GM12892 (cell line): ENCODE measurements around the gene NTS.

Experiments used
- DNase-seq: peaks from one replicate; pipeline ENCODE4 v3.0.0; 2011; ENCODE audit not compliant: insufficient read length
- FAIRE-seq: peaks from 2 replicates; lab custom pipeline; 2011; peaks lifted over from hg19 to GRCh38; lab: Jason Lieb, UNC
- POLR2A ChIP-seq: IDR thresholded peaks from 2 replicates; pipeline ENCODE4 v1.6.1; 2011; ENCODE audit warnings: low read depth, low read length, control low read depth
- POLR2AphosphoS5 ChIP-seq: IDR thresholded peaks from 2 replicates; pipeline ENCODE4 v1.6.1; 2011; ENCODE audit warnings: low read depth, low read length, control low read depth
- TAF1 ChIP-seq: IDR thresholded peaks from 2 replicates; pipeline ENCODE4 v1.6.1; 2011; ENCODE audit warnings: low read depth, mild to moderate bottlenecking, control low read depth, low read length, borderline replicate concordance

The NTS gene

DNA sequence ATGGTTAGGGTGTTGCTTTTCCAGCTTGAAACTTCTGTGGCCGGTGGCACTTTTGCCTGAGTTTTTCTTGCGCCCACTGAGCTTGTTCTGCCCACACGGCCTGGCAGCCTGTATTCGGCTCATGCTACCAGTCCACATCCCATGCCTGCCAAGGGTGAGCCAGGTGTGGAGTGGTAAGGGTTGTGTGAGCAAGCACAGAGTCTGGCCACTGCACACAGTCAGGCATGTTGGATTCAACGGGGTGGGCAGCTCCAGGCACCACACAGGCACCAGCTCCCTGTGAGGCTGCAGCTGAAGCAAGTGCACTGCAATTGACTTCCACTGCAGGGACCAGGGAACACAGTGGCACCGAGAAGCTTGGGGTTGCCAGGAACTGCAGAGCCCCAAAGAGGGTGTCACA, 18.8 kb upstream of the NTS start:
- FAIRE-seq (no peak), DNase-seq (no peak)
- no peak for TF ChIP-seq POLR2A
- no peak for TF ChIP-seq POLR2AphosphoS5
- no peak for TF ChIP-seq TAF1

DNA sequence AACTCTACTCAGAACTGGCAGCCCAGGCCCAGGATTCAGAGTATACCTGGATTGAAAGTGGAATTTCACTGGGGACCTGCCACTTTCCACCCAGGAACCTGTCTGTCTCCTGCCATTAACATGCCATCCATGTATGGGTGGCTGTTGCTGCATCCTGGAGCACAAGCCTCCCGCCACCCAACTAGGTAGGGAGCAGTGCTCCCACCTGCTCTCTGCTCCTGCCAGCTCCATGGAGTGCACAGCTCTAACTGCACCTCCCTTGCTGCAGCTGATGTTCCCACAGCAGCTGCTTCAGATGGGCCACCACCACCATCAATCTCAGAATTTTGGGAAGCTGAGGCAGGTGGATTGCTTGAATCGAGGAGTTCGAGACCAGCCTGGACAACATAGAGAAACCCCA, 17.1 kb upstream of the NTS start:
- no peak for TF ChIP-seq TAF1
- no peak for TF ChIP-seq POLR2AphosphoS5
- TF ChIP-seq POLR2A: no peak
- FAIRE-seq: no peak
- DNase-seq: no peak

DNA sequence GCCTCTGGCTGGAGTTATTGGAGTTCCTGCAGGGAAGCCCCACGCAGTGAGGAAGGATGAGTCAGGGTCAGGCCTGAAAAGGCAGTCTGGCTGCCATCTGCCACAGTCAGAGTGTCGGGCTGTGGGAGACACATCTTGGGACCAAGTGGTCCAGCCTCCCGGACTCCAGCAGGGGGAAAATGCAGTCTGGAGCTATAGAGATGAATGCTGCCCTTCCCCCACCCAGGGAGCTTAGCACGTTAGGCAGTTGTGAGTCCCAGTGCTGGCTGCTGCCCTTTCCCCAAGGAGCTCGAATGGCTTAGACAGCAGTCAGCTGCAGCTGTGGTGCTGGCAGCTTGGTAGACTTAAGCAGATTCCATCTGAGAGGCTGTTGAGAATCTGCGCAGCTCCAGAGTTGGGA, 8.2 kb upstream of the NTS start:
- DNase-seq (no peak), FAIRE-seq (no peak)
- TF ChIP-seq POLR2AphosphoS5 (no peak), TAF1 (no peak), POLR2A (no peak)

DNA sequence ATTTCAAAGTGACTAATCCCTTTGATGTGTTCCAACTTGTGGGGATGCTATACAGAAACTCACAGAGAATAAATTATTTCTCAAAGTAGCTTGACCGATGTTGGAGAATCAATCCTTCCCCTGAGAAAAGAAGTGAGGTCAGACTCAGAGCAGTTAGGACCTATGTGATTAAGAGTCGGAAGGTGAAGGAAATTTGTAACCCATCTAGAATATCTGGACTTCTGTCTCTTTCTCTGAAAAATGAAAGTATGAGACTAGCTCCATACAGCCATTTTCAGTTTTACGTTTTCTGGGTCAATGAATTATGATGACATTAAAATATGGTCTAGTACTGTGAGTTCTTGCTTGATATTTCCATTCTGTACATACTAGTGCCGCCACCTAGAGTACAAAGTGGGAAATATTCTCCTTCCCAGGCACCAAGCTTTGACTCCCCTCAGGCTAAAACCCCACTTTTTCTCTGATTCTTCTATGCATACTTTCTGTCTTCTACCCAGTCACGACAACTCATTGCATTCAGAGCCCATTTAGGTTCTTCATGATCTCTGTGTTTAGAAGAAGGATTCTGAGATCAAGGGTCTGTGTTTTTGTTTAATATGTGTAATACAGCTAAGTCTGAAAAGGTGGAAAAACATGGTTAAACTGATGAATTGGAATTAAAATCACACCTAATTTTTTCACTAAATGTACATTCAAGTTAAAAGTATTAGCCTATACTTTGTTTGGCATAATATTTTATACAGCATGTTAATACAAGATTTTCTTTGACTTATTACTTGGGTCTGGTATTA, 6.9 kb upstream of the NTS start:
- no peak for TF ChIP-seq POLR2AphosphoS5
- TF ChIP-seq POLR2A: no peak
- TF ChIP-seq TAF1: no peak
- no peak for DNase-seq
- FAIRE-seq: peak; percentile 54

DNA sequence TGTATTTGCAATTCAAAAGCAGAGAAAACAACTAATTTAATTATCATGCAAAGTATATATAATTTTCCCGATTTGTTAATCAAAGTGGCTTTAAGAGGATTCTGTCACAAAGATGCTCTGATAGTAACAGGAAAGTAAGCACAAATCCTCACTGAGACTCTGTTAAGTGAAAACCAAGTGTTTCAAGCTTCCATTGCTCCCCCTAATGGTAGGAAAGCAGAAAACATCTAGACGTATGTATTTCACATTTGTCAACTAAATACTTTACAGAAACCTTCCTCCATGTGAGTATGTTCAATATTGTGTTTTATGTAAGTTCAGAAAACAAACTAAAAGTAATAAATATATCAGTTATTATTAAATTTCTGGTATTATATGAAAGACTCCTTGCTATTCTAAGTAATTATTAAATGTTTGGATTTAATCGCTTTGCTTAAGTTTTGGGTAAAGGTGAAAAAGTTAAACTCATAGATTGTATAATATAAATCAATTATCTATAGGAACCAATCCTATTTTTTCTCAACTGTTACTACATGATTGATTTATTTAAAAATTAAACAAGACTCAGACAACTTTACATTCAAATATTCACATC, 1.5 kb upstream of the NTS start:
- FAIRE-seq (no peak), DNase-seq (no peak)
- TF ChIP-seq TAF1 (no peak), POLR2AphosphoS5 (no peak), POLR2A (no peak)

DNA sequence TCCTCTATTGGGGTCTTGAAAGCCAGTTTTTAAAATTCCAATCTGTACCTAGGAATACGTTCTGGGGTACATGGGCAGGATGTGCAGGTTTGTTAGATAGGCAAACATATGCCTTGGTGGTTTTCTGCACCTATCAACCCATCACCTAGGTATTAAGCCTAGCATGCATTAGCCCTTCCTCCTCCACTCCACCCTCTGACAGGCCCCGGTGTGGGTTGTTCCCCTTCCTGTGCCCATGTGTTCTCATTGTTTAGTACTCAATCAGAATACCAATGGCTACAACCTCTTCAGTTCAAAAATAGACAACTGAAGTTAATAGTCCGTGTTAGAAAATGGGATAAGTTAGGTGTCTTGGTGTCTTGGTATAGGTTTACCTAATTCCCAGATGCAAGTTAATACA, 3.4 kb downstream of the NTS start:
- DNase-seq (no peak), FAIRE-seq (no peak)
- TF ChIP-seq POLR2A (no peak), TAF1 (no peak), POLR2AphosphoS5 (no peak)

DNA sequence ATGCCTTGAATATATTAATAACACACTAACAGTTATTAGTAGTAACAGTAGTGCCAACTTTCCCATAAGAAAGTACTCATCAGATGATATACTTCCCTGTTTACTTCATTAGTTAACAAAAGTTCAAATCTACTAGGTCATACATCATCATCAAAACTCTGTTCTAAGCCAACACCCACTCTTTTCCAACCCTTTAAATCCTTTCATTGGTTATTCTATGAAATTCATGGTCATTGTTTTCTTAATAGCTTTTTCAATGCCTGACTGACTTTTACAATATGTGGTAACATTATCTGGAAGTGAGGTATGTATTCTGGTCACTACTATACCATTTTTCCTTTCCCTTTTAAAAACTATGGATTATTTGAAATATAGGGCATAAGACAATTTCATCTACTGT, 9.7 kb downstream of the NTS start:
- TF ChIP-seq POLR2AphosphoS5 (no peak), POLR2A (no peak), TAF1 (no peak)
- FAIRE-seq (no peak), DNase-seq (no peak)

DNA sequence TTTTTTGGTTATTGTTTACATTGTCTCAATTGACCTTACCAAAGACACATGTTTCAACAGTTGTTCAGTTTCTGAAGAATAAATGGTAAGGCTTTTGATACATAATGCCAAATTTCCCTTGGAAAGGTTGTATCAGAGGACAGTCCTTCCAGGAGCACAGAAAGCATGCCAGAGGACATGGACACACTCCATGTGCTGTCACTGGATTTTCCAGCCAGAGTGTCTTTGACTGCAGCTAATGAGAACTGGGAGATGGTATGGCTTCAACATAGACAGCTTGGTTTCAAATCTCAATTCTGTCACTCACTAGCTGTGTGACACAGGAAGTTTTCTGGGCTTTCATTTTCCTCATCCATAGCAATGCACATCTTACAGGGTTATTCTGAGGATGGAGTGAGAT, 20.6 kb downstream of the NTS start:
- no peak for FAIRE-seq
- TF ChIP-seq TAF1: no peak
- no peak for TF ChIP-seq POLR2A
- no peak for TF ChIP-seq POLR2AphosphoS5
- no peak for DNase-seq

DNA sequence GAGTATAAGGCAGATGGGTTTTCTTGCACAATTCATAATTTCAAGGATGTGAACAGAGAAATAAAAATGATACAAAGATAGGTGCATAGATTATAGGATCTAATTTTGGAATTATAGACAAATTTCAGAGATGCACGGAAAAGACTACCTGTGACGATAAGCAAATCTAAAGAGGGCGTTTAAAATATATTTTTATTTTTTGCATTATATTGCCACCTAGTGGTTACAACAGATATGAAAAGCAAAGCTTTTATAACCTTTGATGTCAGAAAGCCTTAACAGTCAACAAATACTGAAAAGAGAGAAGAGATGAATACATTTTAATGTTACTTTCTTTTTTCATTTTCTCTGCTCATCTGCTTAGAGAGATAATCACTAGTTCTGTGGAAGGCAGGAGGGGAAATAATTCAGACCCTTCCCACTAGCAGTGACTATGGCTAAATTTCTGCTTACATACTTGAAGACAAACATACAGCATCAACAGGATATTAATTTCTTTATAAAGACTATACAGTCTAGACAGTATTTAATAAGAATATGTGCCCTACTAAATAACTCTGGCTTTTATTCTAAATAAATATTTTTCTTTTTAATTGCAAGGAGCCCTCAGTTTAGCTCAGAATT, 46.3 kb downstream of the NTS start:
- DNase-seq (no peak), FAIRE-seq (no peak)

DNA sequence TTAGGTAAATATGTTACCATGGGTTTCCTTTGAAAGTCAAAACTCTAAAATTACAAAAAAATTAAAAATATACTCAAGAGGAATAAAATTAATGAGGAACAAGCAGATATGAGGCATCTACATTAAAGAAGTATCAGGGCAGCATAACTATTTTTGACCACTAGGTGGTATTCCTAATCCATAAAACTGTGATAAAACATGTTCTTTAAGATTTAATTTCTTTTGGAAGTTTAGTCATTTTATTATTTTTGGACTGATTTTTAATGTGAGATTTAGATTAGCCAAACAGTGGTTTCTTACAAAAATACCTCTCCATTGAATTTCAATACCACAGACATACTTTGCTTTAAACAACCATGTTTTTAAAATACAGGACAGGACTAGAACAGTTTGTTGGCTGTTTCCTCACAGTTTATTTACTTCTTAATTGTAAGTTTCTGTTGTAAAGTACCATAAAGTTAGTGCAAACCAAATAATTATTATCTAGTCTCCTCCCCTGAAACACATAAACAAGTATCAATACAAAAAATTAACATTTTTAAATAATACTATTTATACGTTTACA, 49.8 kb downstream of the NTS start:
- no peak for DNase-seq
- TF ChIP-seq POLR2AphosphoS5 (no peak), TAF1 (no peak), POLR2A (no peak)
- no peak for FAIRE-seq

More for the DNA sequence above, 46.3 kb downstream of the NTS start:
- TF ChIP-seq POLR2A (no peak), POLR2AphosphoS5 (no peak), TAF1 (no peak)

DNA sequence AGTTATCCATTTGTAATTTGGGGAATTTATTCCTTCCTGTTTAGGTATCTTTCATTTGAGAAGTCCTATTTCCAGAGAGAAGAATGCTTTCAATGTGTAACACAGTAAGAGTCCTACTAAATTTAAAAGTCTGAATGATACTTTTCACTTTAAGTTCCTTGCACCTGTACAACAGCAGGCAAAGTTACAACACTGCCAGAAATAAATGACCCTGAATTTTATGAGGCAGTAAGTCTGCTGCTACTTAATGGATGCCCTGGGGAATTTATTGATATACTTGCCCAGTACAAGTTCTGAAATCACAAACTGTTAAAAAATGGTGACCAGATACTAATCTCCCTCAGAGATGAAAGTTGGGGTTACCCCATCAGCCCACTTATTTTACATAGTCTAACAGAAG, 53.1 kb downstream of the NTS start:
- TF ChIP-seq TAF1 (no peak), POLR2AphosphoS5 (no peak), POLR2A (no peak)

More for the DNA sequence above, 53.1 kb downstream of the NTS start:
- DNase-seq (no peak), FAIRE-seq (no peak)
